Naive B cell (primary cell): Measurements from ENCODE around the gene ATP6V0E1. TPM values are rescaled to one million over a fixed set of nuclear protein-coding genes. Genes with fewer than 3 reads are reported as not detected.
A peak's percentile ranks its signal among the peaks of the same experiment; 100 is the strongest.
"Not testable (repeated sequence)": the region's sequence is repeated elsewhere in the genome, so short reads cannot be mapped to it uniquely, and the experiment has no call there.

Experiments
- ATAC-seq, 2 donors: fragments of 150-1000 bp; cut with Tn5 transposase; 2 replicates each; pipeline ENCODE4 v1.10.0; 2021; ENCODE audit warnings: low read depth in 2 of 2, mild to moderate bottlenecking in 2 of 2, moderate library complexity in 2 of 2
- DNase-seq: peaks from one replicate; pipeline ENCODE4 v3.0.0; 2022
- H3K27ac Mint-ChIP-seq, 6 donors: one replicate each; pipeline ENCODE4 v1.8.0; 2020 to 2022; ENCODE audit warnings: mild to moderate bottlenecking in 6 of 6, mixed read lengths in 6 of 6, moderate library complexity in 5 of 6, inconsistent platforms in 2 of 6
- H3K27me3 Mint-ChIP-seq, 3 donors: one replicate each; pipeline ENCODE4 v1.8.0; 2021 to 2022; ENCODE audit warnings: mixed read lengths in 3 of 3, mild to moderate bottlenecking in 1 of 3
- H3K36me3 Mint-ChIP-seq, 2 donors: one replicate each; pipeline ENCODE4 v1.8.0; 2020 to 2022; ENCODE audit warnings: mixed read lengths in 2 of 2, inconsistent platforms in 1 of 2, mild to moderate bottlenecking in 1 of 2
- H3K4me1 Mint-ChIP-seq, 3 donors: one replicate each; pipeline ENCODE4 v1.8.0; 2020 to 2022; ENCODE audit warnings: mixed read lengths in 3 of 3, inconsistent platforms in 1 of 3, mild to moderate bottlenecking in 1 of 3, moderate library complexity in 1 of 3
- H3K4me3 Mint-ChIP-seq, 8 donors: one replicate each; pipeline ENCODE4 v1.8.0; 2020 to 2022; ENCODE audit warnings: mild to moderate bottlenecking in 8 of 8, mixed read lengths in 8 of 8, moderate library complexity in 8 of 8, inconsistent platforms in 2 of 8
- H3K9me3 Mint-ChIP-seq, 7 donors: one replicate each; pipeline ENCODE4 v1.8.0; 2020 to 2022; ENCODE audit warnings: mixed read lengths in 7 of 7, mild to moderate bottlenecking in 5 of 7, inconsistent platforms in 2 of 7, moderate library complexity in 1 of 7
- polyA plus RNA-seq, 6 donors: library from polyadenylated mRNA; unstranded; fragments of 300-500 nt; fragmentation: Illumina TruSeq; gene quantifications; one replicate each; pipeline ENCODE4 v1.2.3, GENCODE V29; 2021; ENCODE audit warnings: low read depth in 6 of 6

ATP6V0E1 gene
- polyA plus RNA-seq, 6 donors from 2014 or later: 386 to 553 (median 418) TPM

DNA sequence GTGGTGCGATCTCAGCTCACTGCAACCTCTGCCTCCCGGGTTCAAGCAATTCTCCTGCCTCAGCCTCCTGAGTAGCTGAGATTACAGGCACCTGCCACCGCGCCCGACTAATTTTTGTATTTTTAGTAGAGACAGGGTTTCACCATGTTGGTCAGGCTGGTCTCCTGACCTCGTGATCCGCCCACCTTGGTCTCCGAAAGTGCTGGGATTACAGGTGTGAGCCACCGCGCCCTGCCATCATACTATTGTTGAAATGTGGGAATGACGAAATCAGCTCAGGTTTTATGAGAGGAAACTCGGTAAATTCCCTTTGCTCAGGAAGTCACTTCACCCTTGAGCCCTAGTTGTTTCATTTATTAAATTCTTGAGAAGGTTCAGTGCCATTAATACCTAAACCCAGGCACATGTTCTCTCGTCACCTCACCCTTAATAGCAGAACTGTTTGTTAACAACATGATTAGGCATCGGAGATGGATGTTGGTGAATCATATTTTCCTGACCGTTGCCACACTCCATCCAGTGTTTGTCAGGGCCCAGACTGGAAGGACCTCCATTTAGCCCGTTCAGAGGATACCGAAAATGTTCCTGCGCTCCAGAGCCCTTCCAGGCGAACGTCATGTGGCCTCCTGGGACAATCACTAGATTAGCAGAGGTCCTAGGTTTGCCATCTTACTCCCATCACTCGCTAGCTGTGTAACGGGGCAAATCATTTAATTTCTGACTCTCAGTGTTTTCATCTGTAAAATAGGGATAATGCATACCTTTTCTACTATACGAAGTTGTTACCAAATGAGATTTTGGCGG is 52.5 kb downstream of the ATP6V0E1 start:
- no peaks in the 10 kb centered on the region for H3K9me3 Mint-ChIP-seq
- peaks cover 37 to 65% (median 47%) of the 10 kb centered on the region in 3 donors for H3K4me1 Mint-ChIP-seq
- H3K36me3 Mint-ChIP-seq: no peaks in the 10 kb centered on the region
- DNase-seq: no peak
- ATAC-seq: peak; percentile 23 to 46
- H3K27ac Mint-ChIP-seq: peak overlapping the region; percentile 89 to 97 (median 94)
- H3K27me3 Mint-ChIP-seq: no peaks in the 10 kb centered on the region
- H3K4me3 Mint-ChIP-seq: peak overlapping the region; percentile 80 to 93 (median 88)

DNA sequence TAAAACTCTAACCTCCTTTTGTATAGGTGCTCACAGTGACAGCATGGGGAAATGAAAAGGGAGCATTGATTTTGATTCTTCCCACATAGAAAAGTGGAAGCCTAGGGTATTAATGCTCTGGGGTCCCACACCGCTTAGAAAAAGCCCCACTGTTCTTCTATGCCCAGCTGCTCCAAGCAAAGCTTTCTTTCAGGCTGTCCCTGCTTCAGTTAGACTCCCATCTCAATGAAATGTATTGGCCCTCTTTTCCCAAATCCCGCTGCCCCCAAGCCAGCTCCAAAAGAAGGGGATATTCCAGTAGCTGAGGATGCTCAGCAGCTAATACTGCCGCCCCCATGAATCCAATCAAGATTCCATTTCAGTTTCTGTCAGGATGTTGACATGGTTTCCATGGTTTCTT is 55.6 kb downstream of the ATP6V0E1 start:
- Mint-ChIP-seq H3K4me1 (peaks cover 38 to 52% (median 43%) of the 10 kb centered on the region in 3 donors), H3K27me3 (no peaks in the 10 kb centered on the region), H3K27ac (peak overlapping the region in 4 of 6 donors; percentile 12 to 92 (median 62)), H3K9me3 (no peaks in the 10 kb centered on the region), H3K4me3 (no peak overlapping the region), H3K36me3 (no peaks in the 10 kb centered on the region)
- ATAC-seq: no peak
- DNase-seq: no peak

DNA sequence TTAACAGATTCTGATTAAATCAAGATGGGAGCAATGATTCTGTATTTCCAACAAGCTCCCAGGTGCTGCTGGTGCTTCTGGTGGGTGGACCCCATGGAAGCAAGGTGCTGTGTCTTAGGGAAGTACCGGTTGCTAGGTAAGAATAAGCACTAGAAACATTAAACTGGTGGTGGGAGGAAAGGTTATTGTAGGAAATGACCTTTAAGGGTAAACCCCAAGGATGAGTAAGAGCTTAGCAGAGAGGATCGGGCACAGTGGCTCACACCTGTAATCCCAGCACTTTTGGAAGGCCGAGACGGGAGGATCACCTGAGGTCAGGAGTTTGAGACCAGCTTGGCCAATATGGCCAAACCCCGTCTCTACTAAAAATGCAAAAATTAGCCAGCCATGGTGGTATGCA is 56.4 kb downstream of the ATP6V0E1 start:
- Mint-ChIP-seq H3K27me3 (no peaks in the 10 kb centered on the region), H3K9me3 (no peaks in the 10 kb centered on the region), H3K4me1 (peaks cover 30 to 44% (median 35%) of the 10 kb centered on the region in 3 donors), H3K4me3 (no peak overlapping the region), H3K27ac (peak overlapping the region in 5 of 6 donors; percentile 26 to 92 (median 53)), H3K36me3 (no peaks in the 10 kb centered on the region)
- DNase-seq (no peak), ATAC-seq (no peak)

DNA sequence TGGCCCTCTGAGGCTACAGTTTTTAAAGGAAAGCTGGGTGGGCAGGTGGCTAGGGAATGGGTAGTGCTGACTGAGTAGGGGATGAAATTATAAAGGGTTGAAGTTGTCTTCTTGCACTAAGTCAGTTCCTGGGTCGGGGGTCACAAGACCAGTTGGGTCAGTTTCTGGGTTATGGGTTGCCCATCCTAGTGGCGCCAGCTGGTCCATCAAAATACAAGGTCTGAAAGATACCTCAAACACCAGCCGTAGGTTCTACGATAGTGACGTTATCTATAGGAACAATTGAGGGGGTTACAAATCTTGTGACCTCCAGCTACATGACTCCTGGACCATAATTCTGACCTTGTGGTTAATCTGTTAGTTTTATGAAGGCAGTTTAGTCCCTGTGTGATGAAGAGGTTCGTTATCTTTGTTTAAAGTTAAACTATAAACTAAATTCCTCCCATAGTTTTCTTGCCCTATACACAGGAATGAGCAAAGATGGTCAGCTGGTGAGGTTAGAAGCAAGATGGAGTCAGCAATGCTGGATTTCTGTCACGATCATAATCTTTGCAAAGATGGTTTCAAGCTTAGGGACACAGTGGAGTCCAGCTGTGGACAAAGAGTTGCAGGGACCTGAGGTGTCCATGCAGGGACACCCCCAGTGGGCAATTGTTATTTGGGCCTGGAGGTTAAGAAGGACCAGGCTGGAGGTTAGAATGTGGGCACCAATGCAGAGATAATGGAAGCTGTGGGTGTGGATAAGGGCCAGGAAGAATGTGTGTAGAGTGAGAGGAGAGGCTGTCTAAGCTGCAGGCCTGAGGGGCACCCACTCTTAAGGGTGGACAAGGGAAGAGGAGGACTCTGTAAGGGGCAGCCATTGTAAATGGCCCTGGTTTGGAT is 58.6 kb downstream of the ATP6V0E1 start:
- peak overlapping the region in 3 of 6 donors; percentile 56 to 90 (median 69) for H3K27ac Mint-ChIP-seq

DNA sequence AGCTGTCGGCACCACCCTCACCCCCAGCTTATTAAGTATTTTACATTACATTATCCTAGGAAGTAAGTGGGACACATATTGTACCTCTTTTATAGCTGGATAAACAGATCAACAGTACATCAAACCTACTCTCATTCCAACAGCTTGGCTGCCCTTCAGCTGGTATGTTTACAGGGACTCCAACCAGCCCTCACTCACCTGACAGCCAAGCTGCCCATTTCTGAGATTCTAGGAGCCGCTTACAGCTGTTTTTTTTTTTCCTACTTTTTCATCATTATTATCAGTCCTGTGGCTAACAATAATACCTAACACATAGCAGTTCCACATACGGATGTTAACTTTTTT is 59.2 kb downstream of the ATP6V0E1 start:
- H3K9me3 Mint-ChIP-seq: no peaks in the 10 kb centered on the region
- DNase-seq (no peak), ATAC-seq (no peak)
- H3K4me1 Mint-ChIP-seq: peaks cover 12 to 18% (median 14%) of the 10 kb centered on the region in 3 donors
- H3K36me3 Mint-ChIP-seq: no peaks in the 10 kb centered on the region
- H3K4me3 Mint-ChIP-seq: no peak overlapping the region
- no peak overlapping the region for H3K27ac Mint-ChIP-seq
- H3K27me3 Mint-ChIP-seq: no peaks in the 10 kb centered on the region

More for the DNA sequence above, 58.6 kb downstream of the ATP6V0E1 start:
- no peaks in the 10 kb centered on the region for H3K27me3 Mint-ChIP-seq
- DNase-seq (no peak), ATAC-seq (no peak)
- no peaks in the 10 kb centered on the region for H3K36me3 Mint-ChIP-seq
- no peak overlapping the region for H3K4me3 Mint-ChIP-seq
- H3K9me3 Mint-ChIP-seq: no peaks in the 10 kb centered on the region
- peaks cover 12 to 23% (median 16%) of the 10 kb centered on the region in 3 donors for H3K4me1 Mint-ChIP-seq

DNA sequence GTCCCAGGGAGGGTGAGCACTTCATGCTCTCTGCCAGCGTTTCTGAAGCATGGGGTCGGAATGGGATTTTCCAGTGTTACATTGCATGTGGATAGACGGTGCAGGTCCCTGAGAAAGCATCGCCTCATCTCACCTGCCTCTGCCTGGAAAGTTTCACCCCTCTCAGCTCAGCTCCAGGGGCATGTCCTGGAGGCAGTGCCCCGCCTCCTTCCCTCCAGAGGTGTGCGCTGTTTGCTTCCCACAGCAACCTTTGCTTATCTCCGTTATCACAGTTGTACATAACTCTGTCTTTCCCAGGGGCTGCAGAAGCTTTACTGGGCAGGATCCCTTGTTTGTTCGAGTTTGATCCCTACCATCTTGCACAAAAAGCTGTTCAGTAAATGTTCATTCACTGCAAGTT is 61.9 kb downstream of the ATP6V0E1 start:
- Mint-ChIP-seq H3K36me3 (no peaks in the 10 kb centered on the region), H3K4me3 (no peak overlapping the region), H3K9me3 (no peaks in the 10 kb centered on the region), H3K27ac (no peak overlapping the region), H3K4me1 (peaks cover 4 to 5% (median 4%) of the 10 kb centered on the region in 3 donors), H3K27me3 (no peaks in the 10 kb centered on the region)
- ATAC-seq (no peak), DNase-seq (no peak)

DNA sequence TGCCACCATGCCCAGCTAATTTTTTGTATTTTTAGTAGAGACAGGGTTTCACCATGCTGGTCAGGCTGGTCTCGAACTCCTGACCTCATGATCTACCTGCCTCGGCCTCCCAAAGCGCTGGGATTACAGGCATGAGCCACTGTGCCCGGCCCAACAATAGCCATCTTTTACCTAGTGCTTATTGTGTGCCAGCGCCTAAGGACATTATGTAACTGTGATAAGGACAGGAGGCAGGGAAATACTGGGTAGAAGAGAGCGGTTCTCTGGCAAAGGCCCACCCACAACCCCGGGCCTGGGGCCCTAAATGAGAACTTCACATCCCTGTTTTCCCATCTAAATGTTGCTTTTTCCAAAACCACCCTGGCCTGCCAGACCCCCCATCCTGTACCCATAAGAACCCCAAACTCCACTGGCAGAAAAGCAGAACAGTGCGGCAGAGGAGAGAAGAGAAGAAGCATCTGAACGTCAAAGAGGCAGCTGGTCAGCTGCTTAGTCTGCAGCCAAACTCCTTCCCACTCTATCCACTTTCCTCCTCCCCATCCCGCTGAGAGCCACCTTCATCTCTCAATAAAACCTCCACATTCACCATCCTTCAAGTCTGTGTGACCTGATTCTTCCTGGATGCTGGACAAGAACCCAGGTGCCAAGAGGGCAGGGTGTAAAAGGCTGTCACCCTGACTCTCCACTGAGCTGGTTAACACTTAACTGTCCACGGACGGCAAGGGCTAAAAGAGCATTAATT is 63.7 kb downstream of the ATP6V0E1 start:
- not testable (repeated sequence) for H3K36me3 Mint-ChIP-seq, H3K4me1 Mint-ChIP-seq, DNase-seq, ATAC-seq, H3K27me3 Mint-ChIP-seq, H3K27ac Mint-ChIP-seq, H3K9me3 Mint-ChIP-seq, H3K4me3 Mint-ChIP-seq

DNA sequence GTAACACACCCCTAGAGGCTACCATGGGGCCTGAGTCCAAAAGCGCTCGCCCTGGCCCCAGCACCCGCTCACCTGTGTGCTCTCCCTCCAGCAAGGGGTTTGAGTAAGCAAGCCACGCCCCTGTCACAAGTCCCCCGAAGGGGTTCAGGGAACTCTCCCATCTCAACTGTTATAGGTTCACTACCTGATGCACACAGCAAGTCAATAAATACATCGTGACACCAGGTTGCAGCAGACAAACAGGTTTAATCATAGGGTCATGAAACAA is 64.2 kb downstream of the ATP6V0E1 start:
- Mint-ChIP-seq H3K4me1 (no peaks in the 10 kb centered on the region), H3K27me3 (peaks cover 0 to 9% (median 0%) of the 10 kb centered on the region in 3 donors), H3K27ac (no peak overlapping the region), H3K9me3 (no peaks in the 10 kb centered on the region), H3K4me3 (no peak overlapping the region), H3K36me3 (no peaks in the 10 kb centered on the region)
- DNase-seq: no peak
- no peak for ATAC-seq

DNA sequence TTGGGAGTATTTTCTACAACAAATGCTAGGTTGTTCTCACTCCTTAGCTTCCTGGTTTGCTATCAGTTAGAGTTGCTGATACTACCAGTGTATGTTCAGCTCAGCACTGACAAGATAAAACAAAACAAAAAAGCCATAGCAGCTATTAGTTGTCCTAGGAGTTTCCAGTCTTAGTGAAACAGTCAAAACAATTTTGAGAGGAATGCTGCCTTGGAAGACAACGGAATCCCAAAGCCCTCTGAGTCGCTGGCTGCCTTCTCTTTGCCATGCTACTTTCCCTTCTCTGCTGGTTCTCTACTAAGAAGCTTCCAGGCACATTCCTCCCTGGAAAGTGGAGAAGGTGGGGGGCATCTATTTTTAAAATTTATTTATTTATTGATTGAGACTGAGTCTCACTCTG is 67.2 kb downstream of the ATP6V0E1 start:
- H3K36me3 Mint-ChIP-seq: no peaks in the 10 kb centered on the region
- H3K4me3 Mint-ChIP-seq: no peak overlapping the region
- no peak overlapping the region for H3K27ac Mint-ChIP-seq
- H3K27me3 Mint-ChIP-seq: peaks cover 0 to 15% (median 0%) of the 10 kb centered on the region in 3 donors
- H3K4me1 Mint-ChIP-seq: peaks cover 8% of the 10 kb centered on the region in 3 donors
- H3K9me3 Mint-ChIP-seq: no peaks in the 10 kb centered on the region
- ATAC-seq: no peak
- no peak for DNase-seq

DNA sequence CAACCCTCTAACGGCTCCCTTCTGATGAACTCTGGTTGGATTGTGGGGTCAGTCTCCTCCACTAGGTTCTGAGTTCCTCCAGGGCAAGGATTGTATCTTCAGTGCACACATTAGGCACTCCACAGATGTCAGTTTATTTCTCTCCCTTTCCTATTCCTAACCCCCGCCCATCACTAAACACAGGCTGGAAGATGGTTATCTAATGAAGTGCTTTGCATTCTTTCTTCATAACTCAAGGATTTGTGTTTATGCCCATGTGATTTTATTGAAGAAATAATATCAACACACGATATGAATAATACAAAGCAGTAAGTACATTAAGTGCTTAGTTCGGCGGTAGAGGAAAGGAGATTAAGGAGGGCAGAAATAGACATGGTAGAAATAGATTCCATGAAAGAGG is 68.2 kb downstream of the ATP6V0E1 start:
- peak overlapping the region in 1 of 6 donors; percentile 10 for H3K27ac Mint-ChIP-seq
- peak overlapping the region in 1 of 8 donors; percentile 10 for H3K4me3 Mint-ChIP-seq
- H3K4me1 Mint-ChIP-seq: peaks cover 10 to 13% (median 10%) of the 10 kb centered on the region in 3 donors
- no peaks in the 10 kb centered on the region for H3K9me3 Mint-ChIP-seq
- ATAC-seq (no peak), DNase-seq (no peak)
- peaks cover 0 to 15% (median 0%) of the 10 kb centered on the region in 3 donors for H3K27me3 Mint-ChIP-seq
- H3K36me3 Mint-ChIP-seq: no peaks in the 10 kb centered on the region

DNA sequence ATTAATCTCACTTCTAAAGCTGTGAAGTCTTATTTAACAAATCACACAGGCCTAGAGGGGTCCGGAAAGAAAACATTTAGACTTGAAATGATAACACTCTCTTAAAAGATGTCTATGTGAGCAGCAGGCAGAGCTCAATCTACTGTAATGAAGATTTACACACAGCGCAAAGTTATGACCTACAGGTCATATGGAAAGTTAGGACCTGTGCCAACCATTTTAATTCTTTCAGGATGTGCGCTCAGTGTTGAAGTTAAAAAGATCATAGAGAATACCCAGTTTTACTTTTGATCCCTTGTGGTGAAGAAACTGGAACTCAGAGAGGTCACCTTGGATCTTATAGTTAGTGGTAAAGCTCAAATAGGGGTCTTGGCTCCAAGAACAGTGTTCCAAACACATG is 69.5 kb downstream of the ATP6V0E1 start:
- H3K4me3 Mint-ChIP-seq: peak overlapping the region in 1 of 8 donors; percentile 41
- H3K27ac Mint-ChIP-seq: peak overlapping the region in 1 of 6 donors; percentile 33
- H3K9me3 Mint-ChIP-seq: no peaks in the 10 kb centered on the region

DNA sequence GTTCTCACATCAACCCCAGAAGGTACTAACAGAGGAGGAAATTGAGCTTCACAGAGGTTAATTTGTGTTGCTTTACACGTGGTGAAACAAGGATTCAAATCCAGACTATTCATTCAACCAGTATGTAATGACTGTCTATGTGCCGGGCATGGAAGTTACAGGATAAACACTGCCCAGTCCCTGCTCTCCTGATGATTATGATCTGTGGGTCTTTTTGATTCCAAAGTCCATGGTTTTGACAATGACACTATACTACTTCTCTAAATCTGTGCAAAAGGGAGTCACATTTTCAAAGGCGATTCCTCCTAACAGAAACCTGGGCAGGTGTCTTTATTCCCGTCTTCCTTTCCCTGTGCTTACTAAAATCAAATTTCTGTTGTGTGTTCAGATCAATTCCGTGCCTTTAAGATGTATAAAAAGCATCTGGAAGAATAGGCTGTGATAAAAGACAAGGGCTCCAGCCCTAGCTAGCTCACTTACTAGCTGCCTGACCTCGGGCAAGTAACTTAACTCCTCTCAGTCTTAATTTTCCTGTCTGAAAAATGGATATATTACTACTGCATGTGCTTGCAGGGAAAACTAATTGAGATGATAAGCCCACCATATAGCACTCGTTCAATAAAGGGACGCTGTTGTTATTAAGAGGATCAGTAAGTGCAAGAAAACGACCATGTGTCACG is 71.6 kb downstream of the ATP6V0E1 start:
- Mint-ChIP-seq H3K27me3 (peaks cover 0 to 15% (median 0%) of the 10 kb centered on the region in 3 donors), H3K4me3 (peak overlapping the region; percentile 80 to 96 (median 94)), H3K4me1 (peaks cover 15 to 27% (median 21%) of the 10 kb centered on the region in 3 donors), H3K9me3 (no peaks in the 10 kb centered on the region), H3K36me3 (no peaks in the 10 kb centered on the region), H3K27ac (peak overlapping the region in 5 of 6 donors; percentile 18 to 98 (median 92))
- ATAC-seq (no peak), DNase-seq (no peak)

More for the DNA sequence above, 69.5 kb downstream of the ATP6V0E1 start:
- ATAC-seq: no peak
- H3K4me1 Mint-ChIP-seq: peaks cover 10 to 18% (median 16%) of the 10 kb centered on the region in 3 donors
- H3K36me3 Mint-ChIP-seq: no peaks in the 10 kb centered on the region
- no peak for DNase-seq
- H3K27me3 Mint-ChIP-seq: peaks cover 0 to 15% (median 0%) of the 10 kb centered on the region in 3 donors

DNA sequence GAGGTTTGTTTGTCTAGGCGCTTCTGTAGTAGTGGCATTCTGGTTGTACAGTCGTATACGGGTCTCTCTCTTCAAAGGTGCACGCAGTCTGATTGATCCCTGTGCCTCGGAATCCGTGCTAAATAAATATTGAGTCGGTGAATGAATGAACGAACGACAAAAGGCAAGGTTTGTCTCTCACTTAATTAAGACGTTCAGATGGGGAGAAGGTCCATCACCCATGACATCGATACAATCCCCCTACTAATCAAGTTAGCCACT is 72.1 kb downstream of the ATP6V0E1 start:
- H3K4me1 Mint-ChIP-seq: peaks cover 15 to 30% (median 21%) of the 10 kb centered on the region in 3 donors
- peak overlapping the region; percentile 80 to 96 (median 94) for H3K4me3 Mint-ChIP-seq
- no peak for ATAC-seq
- no peaks in the 10 kb centered on the region for H3K36me3 Mint-ChIP-seq
- H3K27me3 Mint-ChIP-seq: peaks cover 0 to 15% (median 0%) of the 10 kb centered on the region in 3 donors
- no peak for DNase-seq
- H3K27ac Mint-ChIP-seq: peak overlapping the region in 5 of 6 donors; percentile 90 to 98 (median 93)
- no peaks in the 10 kb centered on the region for H3K9me3 Mint-ChIP-seq
